HCT116 (cell line): ENCODE measurements around the gene DMRTA2. TPM values are rescaled to one million over a fixed set of nuclear protein-coding genes. Genes with fewer than 3 reads are reported as not detected.
"Not testable (repeated sequence)": the region's sequence is repeated elsewhere in the genome, so short reads cannot be mapped to it uniquely, and the experiment has no call there.

Experiments used
- ATAC-seq: fragments of 200-7000 bp; cut with Tn5 transposase; 2 replicates; pipeline ENCODE4 v1.9.1; 2020; ENCODE audit warnings: mild to moderate bottlenecking, moderate library complexity
- BruUV-seq: library from RNA; stranded (reverse); fragments of 400-500 nt; replicated peaks from 2 replicates; lab custom pipeline; 2021; lab: Mats Ljungman, UMichigan
- CTCF ChIA-PET: fragments of 300-600 bp; sonication (Branson Sonifier 250); formaldehyde crosslinking; loops from one replicate; lab custom pipeline; 2021; ENCODE audit warnings: antibody characterized with exemption; lab: Charles Lee
- POLR2A ChIA-PET: fragments of 300-600, 350-600 bp; sonication (Branson Sonifier 250); formaldehyde crosslinking; loops from one replicate; lab custom pipeline; 2021; ENCODE audit warnings: antibody characterized with exemption; lab: Charles Lee
- RAD21 ChIA-PET, 2 experiments: fragments of 300-600 bp; sonication (Branson Sonifier 250); formaldehyde crosslinking; loops; one replicate each; lab custom pipeline; 2023; ENCODE audit warnings: low total read pairs in 2 of 2; ENCODE audit not compliant: uncharacterized antibody in 2 of 2, unreplicated experiment in 2 of 2, low non-redundant PET in 1 of 2; lab: Charles Lee
- DNase-seq: peaks from one replicate; pipeline ENCODE4 v3.0.0-alpha.2; 2010; ENCODE audit warnings: low read depth, low spot score
- H2AFZ ChIP-seq: fragments of 200-600 bp; shearing (Covaris generic), sonication (generic); 2 replicates; pipeline ENCODE4 v1.6.1; 2017; ENCODE audit warnings: low read depth, mixed run types, mixed read lengths, antibody characterized with exemption, low read length; ENCODE audit not compliant: poor library complexity, severe bottlenecking
- H3K27ac ChIP-seq: 2 replicates; pipeline ENCODE4 v1.5.1; 2012; ENCODE audit warnings: low read depth, low read length
- H3K27me3 ChIP-seq: fragments of 200-600 bp; sonication (generic); 2 replicates; pipeline ENCODE4 v1.6.1; 2016; ENCODE audit warnings: mixed run types, low read length, mixed read lengths; ENCODE audit not compliant: insufficient read depth
- H3K36me3 ChIP-seq, 2 experiments: fragments of 200-500 bp in 1 of 2; fragments of 200-600 bp in 1 of 2; sonication (Bioruptor generic) in 1 of 2; sonication (generic) in 1 of 2; 2 replicates each; pipeline versions ENCODE4 v1.5.1 to v1.6.1; 2014 to 2016; ENCODE audit warnings: low read length in 2 of 2, inconsistent platforms in 1 of 2, mixed read lengths in 1 of 2, mixed run types in 1 of 2; ENCODE audit not compliant: insufficient read depth in 2 of 2, control insufficient read depth in 1 of 2
- H3K4me1 ChIP-seq, 2 experiments: fragments of 200-600 bp in 1 of 2; sonication (generic) in 1 of 2; 2 replicates each; pipeline versions ENCODE4 v1.5.1 to v1.6.1; 2012 to 2017; ENCODE audit warnings: low read length in 2 of 2, inconsistent platforms in 1 of 2, mild to moderate bottlenecking in 1 of 2, mixed read lengths in 1 of 2, mixed run types in 1 of 2, moderate library complexity in 1 of 2; ENCODE audit not compliant: insufficient read depth in 2 of 2, control insufficient read depth in 1 of 2
- H3K4me2 ChIP-seq: fragments of 200-600 bp; sonication (generic); 2 replicates; pipeline ENCODE4 v1.6.1; 2017; ENCODE audit warnings: mixed run types, low read length, mixed read lengths
- H3K4me3 ChIP-seq, 2 experiments: fragments of 200-600 bp in 1 of 2; sonication (generic) in 1 of 2; replicated peaks in 1 of 2; 2 replicates each; pipeline ENCODE4 v1.5.1; 2011 to 2016; ENCODE audit warnings: low read length in 2 of 2, control low read depth in 1 of 2, low read depth in 1 of 2, mild to moderate bottlenecking in 1 of 2, mixed read lengths in 1 of 2, mixed run types in 1 of 2
- H3K79me2 ChIP-seq: fragments of 200-600 bp; sonication (generic); 2 replicates; pipeline ENCODE4 v1.6.1; 2017; ENCODE audit warnings: mild to moderate bottlenecking, mixed run types, low read length, moderate library complexity, mixed read lengths; ENCODE audit not compliant: insufficient read depth
- H3K9ac ChIP-seq: fragments of 200-600 bp; sonication (generic); 2 replicates; pipeline ENCODE4 v1.6.1; 2016; ENCODE audit warnings: low read length, mixed read lengths
- H3K9me2 ChIP-seq: fragments of 200-600 bp; sonication (generic), shearing (Covaris generic); 2 replicates; pipeline ENCODE4 v1.6.1; 2017; ENCODE audit warnings: mixed run types, mild to moderate bottlenecking, moderate library complexity; ENCODE audit not compliant: insufficient read depth
- H3K9me3 ChIP-seq, 2 experiments: fragments of 200-500 bp in 1 of 2; fragments of 200-600 bp in 1 of 2; sonication (Bioruptor generic) in 1 of 2; sonication (generic) in 1 of 2; 2 replicates each; pipeline ENCODE4 v1.6.1; 2014 to 2017; ENCODE audit warnings: low read length in 2 of 2, mixed read lengths in 2 of 2, inconsistent platforms in 1 of 2, low read depth in 1 of 2, mild to moderate bottlenecking in 1 of 2, mixed run types in 1 of 2, moderate library complexity in 1 of 2; ENCODE audit not compliant: control insufficient read depth in 1 of 2, insufficient read depth in 1 of 2
- H4K20me1 ChIP-seq: fragments of 200-600 bp; sonication (generic), shearing (Covaris generic); 2 replicates; pipeline ENCODE4 v1.6.1; 2017; ENCODE audit warnings: mixed run types, mild to moderate bottlenecking, moderate library complexity; ENCODE audit not compliant: insufficient read depth
- ELF1 ChIP-seq: IDR thresholded peaks from 2 replicates; pipeline ENCODE4 v1.6.1; 2012; ENCODE audit warnings: low read depth, borderline replicate concordance
- EZH2 ChIP-seq: fragments of 200-600 bp; sonication (generic); IDR thresholded peaks from 2 replicates; pipeline ENCODE4 v1.6.1; 2017; ENCODE audit warnings: antibody characterized with exemption, mixed run types
- FOSL1 ChIP-seq: IDR thresholded peaks from 2 replicates; pipeline ENCODE4 v1.6.1; 2012; ENCODE audit warnings: low read depth
- JUND ChIP-seq: IDR thresholded peaks from 2 replicates; pipeline ENCODE4 v1.6.1; 2012
- POLR2A ChIP-seq: IDR thresholded peaks from 2 replicates; pipeline ENCODE4 v1.7.0; 2011; ENCODE audit warnings: borderline replicate concordance; ENCODE audit not compliant: insufficient read depth, insufficient read length; ENCODE audit errors: extremely low read depth
- SRF ChIP-seq: IDR thresholded peaks from 2 replicates; pipeline ENCODE4 v1.6.1; 2012; ENCODE audit warnings: low read depth
- ZFX ChIP-seq: fragments of 450-650 bp; IDR thresholded peaks from 2 replicates; pipeline ENCODE4 v1.6.1; 2017
- ZNF274 ChIP-seq: fragments of 200-500 bp; sonication (Bioruptor generic); IDR thresholded peaks from 2 replicates; pipeline ENCODE4 v1.6.1; 2014; ENCODE audit warnings: mild to moderate bottlenecking, low read depth, low read length, inconsistent platforms
- intact Hi-C: fragments of 100-400 bp; cut with micrococcal nuclease; formaldehyde crosslinking; loops from 2 replicates; pipeline ENCODE4 v1.10.0; 2022
- total RNA-seq: library from RNA; stranded (reverse); gene quantifications from one replicate; pipeline ENCODE4 v1.2.1, GENCODE V29; 2021; ENCODE audit not compliant: unreplicated experiment
- TF ChIP-seq, protein P1 (sequence below): IDR thresholded peaks from 2 replicates; pipeline ENCODE4 v1.6.1; 2012

The DMRTA2 gene
- total RNA-seq, 1 experiment from 2014 or later: not detected

GRCh38 chr1:50393522-50394120, 29.6 kb downstream of the DMRTA2 start:
- Histone ChIP-seq H3K9me3 (no peaks in the 10 kb centered on the region), H3K9ac (no peak overlapping the region), H3K4me1 (no peaks in the 10 kb centered on the region), H3K4me3 (no peak overlapping the region), H3K9me2 (no peaks in the 10 kb centered on the region), H3K36me3 (no peaks in the 10 kb centered on the region), H3K79me2 (no peaks in the 10 kb centered on the region), H3K27ac (no peak overlapping the region), H4K20me1 (no peaks in the 10 kb centered on the region), H3K4me2 (no peak overlapping the region), H2AFZ (no peak overlapping the region), H3K27me3 (no peaks in the 10 kb centered on the region)
- DNase-seq: no peak
- no peak for TF ChIP-seq POLR2A
- no peak for TF ChIP-seq SRF
- RAD21 ChIA-PET: no interaction called here
- BruUV-seq: no TSS peak
- CTCF ChIA-PET: no interaction called here
- ATAC-seq: no peak
- POLR2A ChIA-PET: no interaction called here
- intact Hi-C loops: no loop called here

DNA sequence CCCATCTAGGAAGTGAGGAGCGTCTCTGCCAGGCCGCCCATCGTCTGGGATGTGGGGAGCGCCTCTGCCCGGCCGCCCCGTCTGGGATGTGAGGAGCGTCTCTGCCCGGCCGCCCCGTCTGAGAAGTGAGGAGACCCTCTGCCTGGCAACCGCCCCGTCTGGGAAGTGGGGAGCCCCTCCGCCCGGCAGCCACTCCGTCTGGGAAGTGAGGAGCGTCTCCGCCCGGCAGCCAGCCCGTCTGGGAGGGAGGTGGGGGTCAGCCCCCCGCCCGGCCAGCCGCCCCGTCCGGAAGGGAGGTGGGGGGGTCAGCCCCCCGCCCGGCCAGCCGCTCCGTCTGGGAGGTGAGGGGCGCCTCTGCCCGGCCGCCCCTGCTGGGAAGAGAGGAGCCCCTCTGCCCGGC, 41.7 kb downstream of the DMRTA2 start:
- H3K4me2 ChIP-seq, H3K4me3 ChIP-seq, H3K9me2 ChIP-seq, BruUV-seq, H3K4me1 ChIP-seq, intact Hi-C loops, POLR2A ChIA-PET, DNase-seq, H3K27me3 ChIP-seq, RAD21 ChIA-PET, H3K27ac ChIP-seq, CTCF ChIA-PET, H3K9ac ChIP-seq, ATAC-seq, H3K36me3 ChIP-seq, H4K20me1 ChIP-seq, H3K9me3 ChIP-seq, H2AFZ ChIP-seq, H3K79me2 ChIP-seq: not testable (repeated sequence)

DNA sequence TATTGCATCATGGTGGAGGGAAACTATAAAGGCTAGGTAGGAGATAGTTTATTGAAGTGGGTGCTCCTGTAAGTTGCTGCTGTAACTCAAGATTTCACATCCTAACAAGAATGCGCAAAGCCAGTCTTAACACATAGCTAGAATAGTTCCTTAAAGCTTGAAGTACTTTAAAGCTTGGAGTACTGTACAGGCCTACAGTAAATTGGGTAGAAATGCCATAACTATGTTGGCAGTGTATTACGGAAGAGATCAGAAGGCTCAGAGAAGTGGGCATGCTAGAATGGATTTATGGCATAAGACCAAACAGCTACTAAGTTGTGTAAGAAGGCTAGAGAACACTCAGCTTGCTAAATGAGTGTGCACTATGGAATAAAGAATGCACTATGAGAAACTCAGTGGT, 44.5 kb downstream of the DMRTA2 start:
- DNase-seq: no peak
- no peak overlapping the region for H2AFZ ChIP-seq
- H3K36me3 ChIP-seq: no peaks in the 10 kb centered on the region
- RAD21 ChIA-PET: no interaction called here
- no peak overlapping the region for H3K4me3 ChIP-seq
- POLR2A ChIA-PET: no interaction called here
- peaks cover 3% of the 10 kb centered on the region; the same call in 1 of the 2 replicates for H3K27me3 ChIP-seq
- H3K9me3 ChIP-seq: no peaks in the 10 kb centered on the region
- no peaks in the 10 kb centered on the region for H3K9me2 ChIP-seq
- no peak for ATAC-seq
- TF ChIP-seq ZFX (no peak), ZNF274 (no peak), ELF1 (no peak), EZH2 (no peak), FOSL1 (no peak), JUND (no peak)
- TF ChIP-seq, protein P1, sequence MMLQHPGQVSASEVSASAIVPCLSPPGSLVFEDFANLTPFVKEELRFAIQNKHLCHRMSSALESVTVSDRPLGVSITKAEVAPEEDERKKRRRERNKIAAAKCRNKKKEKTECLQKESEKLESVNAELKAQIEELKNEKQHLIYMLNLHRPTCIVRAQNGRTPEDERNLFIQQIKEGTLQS: no peak
- no peaks in the 10 kb centered on the region for H3K79me2 ChIP-seq
- no peak overlapping the region for H3K9ac ChIP-seq
- H3K27ac ChIP-seq: no peak overlapping the region
- no peaks in the 10 kb centered on the region for H4K20me1 ChIP-seq
- CTCF ChIA-PET: interaction anchor here (2.0 kb wide), 1 partner anchor 227 kb away, joined by 6 read pairs; no protein-coding TSS in a partner anchor
- intact Hi-C loops: no loop called here
- H3K4me2 ChIP-seq: no peak overlapping the region
- BruUV-seq: no TSS peak
- no peaks in the 10 kb centered on the region for H3K4me1 ChIP-seq
